ENCODE measurements around the gene MALT1.

MALT1 gene

DNA sequence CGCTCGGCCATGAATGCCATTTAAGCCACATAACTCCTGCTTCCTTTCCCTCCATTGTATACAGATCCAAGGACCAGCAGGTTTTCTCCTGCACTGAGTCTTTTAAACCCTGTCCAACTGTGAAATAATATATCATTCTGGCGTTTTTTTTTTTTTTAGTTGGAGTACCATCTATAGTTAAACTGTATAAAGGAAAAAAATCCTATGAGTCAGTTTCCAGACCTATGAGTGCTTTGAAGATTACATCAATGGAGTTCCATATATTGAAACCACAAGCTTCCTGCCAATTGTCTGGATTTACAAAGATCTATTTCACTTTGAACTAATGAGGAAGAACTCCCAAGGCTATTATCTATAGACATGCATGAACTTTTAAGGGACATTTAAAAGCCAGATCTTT is 2.4 kb upstream of the MALT1 start:
- Histone ChIP-seq H3K36me3 (ENCODE audit: control insufficient read depth in 2 of 2, insufficient read depth in 2 of 2, low read length in 2 of 2) (no peaks in the 10 kb centered on the region), H3K27me3 (ENCODE audit: control insufficient read depth in 2 of 2, insufficient read depth in 2 of 2, low read length in 2 of 2) (no peaks in the 10 kb centered on the region), H3K9me3 (ENCODE audit: control insufficient read depth in 2 of 2, low read length in 2 of 2) (no peaks in the 10 kb centered on the region), H3K4me1 (ENCODE audit: control insufficient read depth in 2 of 2, insufficient read depth in 2 of 2, low read length in 2 of 2) (peaks cover 11 to 17% of the 10 kb centered on the region in 2 donors), H3K9ac (ENCODE audit: low read depth in 1 of 2, low read length in 2 of 2) (no peak overlapping the region), H3K4me3 (ENCODE audit: low read length in 2 of 2) (no peak overlapping the region), H3K27ac (ENCODE audit: low read depth in 2 of 2, low read length in 2 of 2) (no peak overlapping the region)

DNA sequence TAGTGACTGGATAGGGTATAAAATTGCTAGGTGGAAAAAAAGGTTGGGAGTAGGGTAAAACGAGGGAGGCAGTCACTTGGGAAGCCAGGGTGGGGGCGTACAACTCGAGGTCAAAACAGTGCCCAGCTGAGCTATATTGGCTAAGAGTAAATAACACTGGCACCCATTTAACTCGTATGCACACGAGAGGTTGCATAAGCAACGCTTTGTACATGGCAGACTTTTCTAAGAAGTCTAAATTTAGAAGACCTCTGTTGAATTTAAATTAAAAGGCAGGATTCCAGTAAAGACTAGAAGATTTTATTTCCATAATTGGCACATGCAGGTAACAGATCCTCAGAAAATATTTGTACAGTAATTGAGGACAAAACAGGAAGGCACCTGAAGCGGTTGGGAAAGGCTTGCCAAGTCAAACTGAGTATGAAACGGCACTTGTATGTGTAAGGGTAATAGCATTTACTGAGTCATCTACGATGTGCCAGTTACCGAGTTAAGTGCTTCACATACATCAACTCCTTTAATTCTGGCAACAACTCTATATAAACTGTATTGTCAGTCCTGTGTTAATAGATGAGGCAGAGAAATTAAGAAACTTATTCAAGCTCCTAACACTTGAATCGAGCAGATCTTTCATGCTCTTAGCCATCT is 1.4 kb upstream of the MALT1 start:
- Histone ChIP-seq H3K9ac (ENCODE audit: low read depth in 1 of 2, low read length in 2 of 2) (no peak overlapping the region), H3K4me1 (ENCODE audit: control insufficient read depth in 2 of 2, insufficient read depth in 2 of 2, low read length in 2 of 2) (peaks cover 11 to 17% of the 10 kb centered on the region in 2 donors), H3K36me3 (ENCODE audit: control insufficient read depth in 2 of 2, insufficient read depth in 2 of 2, low read length in 2 of 2) (no peaks in the 10 kb centered on the region), H3K9me3 (ENCODE audit: control insufficient read depth in 2 of 2, low read length in 2 of 2) (no peaks in the 10 kb centered on the region), H3K4me3 (ENCODE audit: low read length in 2 of 2) (peak overlapping the region in 1 of 2 donors; percentile 74), H3K27ac (ENCODE audit: low read depth in 2 of 2, low read length in 2 of 2) (no peak overlapping the region), H3K27me3 (ENCODE audit: control insufficient read depth in 2 of 2, insufficient read depth in 2 of 2, low read length in 2 of 2) (no peaks in the 10 kb centered on the region)

DNA sequence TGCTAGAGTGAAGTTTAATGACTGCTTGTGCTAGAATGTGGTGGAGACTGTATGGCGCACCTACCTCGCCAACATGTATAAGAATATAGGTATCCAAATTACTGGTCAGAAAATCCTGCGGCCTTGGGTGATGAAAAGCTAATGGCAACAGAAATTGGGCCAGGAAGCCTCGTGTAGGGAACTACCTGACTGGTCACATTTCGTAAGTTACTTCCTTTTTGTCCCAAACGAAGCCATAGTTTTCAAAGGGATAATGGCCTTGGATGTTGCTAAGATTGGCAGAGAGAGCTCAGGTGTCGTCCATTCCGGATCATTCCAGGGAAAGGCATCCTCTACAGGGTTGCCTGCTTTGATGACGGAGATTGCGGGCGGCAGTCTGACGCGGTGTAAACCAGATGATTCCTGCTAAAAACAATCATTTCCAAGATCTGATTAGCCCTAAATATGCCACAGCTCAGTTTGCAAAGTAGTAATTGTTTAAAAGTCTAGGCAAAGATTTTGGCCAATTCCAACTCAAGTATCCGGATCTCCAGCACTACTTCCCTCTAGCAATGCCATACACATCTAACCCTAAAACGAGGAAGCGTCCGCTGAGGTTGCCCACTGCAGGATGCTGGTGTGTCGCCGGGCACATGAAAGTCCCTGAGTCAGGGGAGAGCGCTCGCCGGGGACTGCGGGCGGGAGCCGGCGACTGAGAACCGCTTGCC is 708 bp upstream of the MALT1 start:
- H3K9me3 ChIP-seq (ENCODE audit: control insufficient read depth in 2 of 2, low read length in 2 of 2), result no peaks in the 10 kb centered on the region
- peak overlapping the region; percentile 60 to 93 for H3K27ac ChIP-seq (ENCODE audit: low read depth in 2 of 2, low read length in 2 of 2)
- H3K36me3 ChIP-seq (ENCODE audit: control insufficient read depth in 2 of 2, insufficient read depth in 2 of 2, low read length in 2 of 2), result no peaks in the 10 kb centered on the region
- H3K9ac ChIP-seq (ENCODE audit: low read depth in 1 of 2, low read length in 2 of 2), result peak overlapping the region; percentile 68 to 75
- peak overlapping the region; percentile 74 to 81 for H3K4me3 ChIP-seq (ENCODE audit: low read length in 2 of 2)
- H3K4me1 ChIP-seq (ENCODE audit: control insufficient read depth in 2 of 2, insufficient read depth in 2 of 2, low read length in 2 of 2), result peaks cover 11 to 17% of the 10 kb centered on the region in 2 donors
- H3K27me3 ChIP-seq (ENCODE audit: control insufficient read depth in 2 of 2, insufficient read depth in 2 of 2, low read length in 2 of 2), result no peaks in the 10 kb centered on the region

DNA sequence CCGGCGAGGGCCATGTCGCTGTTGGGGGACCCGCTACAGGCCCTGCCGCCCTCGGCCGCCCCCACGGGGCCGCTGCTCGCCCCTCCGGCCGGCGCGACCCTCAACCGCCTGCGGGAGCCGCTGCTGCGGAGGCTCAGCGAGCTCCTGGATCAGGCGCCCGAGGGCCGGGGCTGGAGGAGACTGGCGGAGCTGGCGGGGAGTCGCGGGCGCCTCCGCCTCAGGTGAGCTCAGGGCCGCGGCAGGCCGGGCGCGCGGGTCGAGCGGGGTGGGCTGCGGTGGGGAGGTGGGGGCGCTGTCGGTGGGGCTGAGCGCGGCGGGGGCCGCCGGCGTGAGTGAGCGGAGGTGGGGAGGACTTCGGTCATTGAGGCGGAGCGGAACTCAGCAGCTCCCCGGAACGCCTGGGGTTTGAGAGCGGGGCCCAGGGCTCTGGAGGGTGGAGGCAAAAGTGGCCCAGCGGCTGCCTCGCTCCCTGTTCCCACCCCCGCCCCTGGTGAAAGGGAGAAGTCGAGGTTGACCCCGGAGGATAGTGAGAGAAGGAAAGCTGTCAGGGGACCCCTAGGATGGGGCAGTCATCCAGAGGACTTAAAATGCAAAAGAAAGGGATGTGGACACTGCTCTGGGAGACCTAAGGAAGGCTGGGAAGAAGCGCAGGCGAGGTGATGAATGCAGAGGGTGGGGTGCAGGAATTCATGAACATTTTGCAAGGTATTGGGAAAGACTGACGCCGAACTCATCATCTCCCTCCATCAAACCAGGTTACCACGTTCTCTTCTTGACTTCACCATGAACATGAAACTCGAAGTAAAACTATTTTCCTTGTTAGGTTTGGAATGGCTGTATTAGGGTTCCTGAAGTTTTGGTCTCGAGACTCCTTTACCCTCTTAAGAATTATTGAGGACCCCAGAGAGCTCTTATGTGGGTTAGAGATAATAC is 633 bp downstream of the MALT1 start:
- H3K9me3 ChIP-seq (ENCODE audit: control insufficient read depth in 2 of 2, low read length in 2 of 2), result no peaks in the 10 kb centered on the region
- peak overlapping the region; percentile 74 to 91 for H3K9ac ChIP-seq (ENCODE audit: low read depth in 1 of 2, low read length in 2 of 2)
- no peaks in the 10 kb centered on the region for H3K27me3 ChIP-seq (ENCODE audit: control insufficient read depth in 2 of 2, insufficient read depth in 2 of 2, low read length in 2 of 2)
- peaks cover 11 to 17% of the 10 kb centered on the region in 2 donors for H3K4me1 ChIP-seq (ENCODE audit: control insufficient read depth in 2 of 2, insufficient read depth in 2 of 2, low read length in 2 of 2)
- no peaks in the 10 kb centered on the region for H3K36me3 ChIP-seq (ENCODE audit: control insufficient read depth in 2 of 2, insufficient read depth in 2 of 2, low read length in 2 of 2)
- peak overlapping the region; percentile 67 to 93 for H3K4me3 ChIP-seq (ENCODE audit: low read length in 2 of 2)
- peak overlapping the region; percentile 92 to 93 for H3K27ac ChIP-seq (ENCODE audit: low read depth in 2 of 2, low read length in 2 of 2)

DNA sequence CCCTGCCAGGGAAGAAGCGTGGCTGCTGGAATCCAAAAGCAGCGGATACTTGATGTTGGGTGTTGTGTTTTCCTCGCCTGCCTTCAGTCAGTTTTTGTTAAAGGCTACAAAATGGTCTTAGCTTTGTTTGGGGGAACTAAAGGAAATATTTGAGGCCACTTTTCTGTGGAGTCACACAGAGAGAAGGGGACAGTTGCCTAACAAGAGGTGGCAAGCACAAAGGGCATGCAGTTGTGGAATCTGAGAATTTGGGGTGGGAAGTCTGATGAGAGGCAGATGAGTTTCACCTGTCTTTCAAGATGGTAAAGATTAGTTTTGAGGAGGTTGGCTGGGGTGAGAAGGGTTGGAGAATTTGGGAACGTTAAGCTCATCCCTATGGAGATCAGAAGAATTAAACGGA is 2.9 kb downstream of the MALT1 start:
- Histone ChIP-seq H3K4me1 (ENCODE audit: control insufficient read depth in 2 of 2, insufficient read depth in 2 of 2, low read length in 2 of 2) (peaks cover 11 to 17% of the 10 kb centered on the region in 2 donors), H3K36me3 (ENCODE audit: control insufficient read depth in 2 of 2, insufficient read depth in 2 of 2, low read length in 2 of 2) (no peaks in the 10 kb centered on the region), H3K9ac (ENCODE audit: low read depth in 1 of 2, low read length in 2 of 2) (no peak overlapping the region), H3K27me3 (ENCODE audit: control insufficient read depth in 2 of 2, insufficient read depth in 2 of 2, low read length in 2 of 2) (no peaks in the 10 kb centered on the region), H3K9me3 (ENCODE audit: control insufficient read depth in 2 of 2, low read length in 2 of 2) (no peaks in the 10 kb centered on the region), H3K27ac (ENCODE audit: low read depth in 2 of 2, low read length in 2 of 2) (no peak overlapping the region), H3K4me3 (ENCODE audit: low read length in 2 of 2) (no peak overlapping the region)

DNA sequence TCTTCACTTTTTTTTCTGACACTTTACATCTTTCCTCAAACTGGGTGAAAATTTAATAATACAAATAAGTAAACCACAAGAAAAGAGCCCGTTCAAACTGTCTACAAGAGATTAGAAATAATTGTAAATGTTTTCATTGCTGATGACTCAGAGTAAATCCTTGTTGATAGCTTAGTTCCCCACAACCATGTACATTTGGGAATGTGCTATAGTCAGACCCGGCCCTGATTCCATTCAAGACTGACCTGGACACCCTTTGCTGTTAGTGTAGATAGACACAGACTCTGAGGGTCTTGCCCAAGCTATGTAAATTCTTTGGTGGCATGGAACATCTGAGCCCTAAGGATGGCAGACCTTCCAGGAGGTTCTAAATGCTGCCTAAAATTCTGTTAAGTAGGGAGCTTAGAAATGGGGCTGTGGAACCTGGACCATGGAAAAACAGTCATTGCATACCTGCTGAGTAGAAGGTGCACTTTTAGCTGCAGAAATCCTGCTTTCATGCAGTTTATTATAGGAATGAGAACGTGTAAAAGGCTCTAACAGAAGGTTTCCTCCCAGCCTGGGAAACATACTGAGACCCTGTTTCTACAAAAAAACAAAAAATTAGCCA is 3.7 kb downstream of the MALT1 start:
- H3K27ac ChIP-seq (ENCODE audit: low read depth in 2 of 2, low read length in 2 of 2), result no peak overlapping the region
- H3K4me1 ChIP-seq (ENCODE audit: control insufficient read depth in 2 of 2, insufficient read depth in 2 of 2, low read length in 2 of 2), result peaks cover 11 to 13% of the 10 kb centered on the region in 2 donors
- no peaks in the 10 kb centered on the region for H3K36me3 ChIP-seq (ENCODE audit: control insufficient read depth in 2 of 2, insufficient read depth in 2 of 2, low read length in 2 of 2)
- no peaks in the 10 kb centered on the region for H3K27me3 ChIP-seq (ENCODE audit: control insufficient read depth in 2 of 2, insufficient read depth in 2 of 2, low read length in 2 of 2)
- H3K4me3 ChIP-seq (ENCODE audit: low read length in 2 of 2), result no peak overlapping the region
- no peak overlapping the region for H3K9ac ChIP-seq (ENCODE audit: low read depth in 1 of 2, low read length in 2 of 2)
- no peaks in the 10 kb centered on the region for H3K9me3 ChIP-seq (ENCODE audit: control insufficient read depth in 2 of 2, low read length in 2 of 2)

DNA sequence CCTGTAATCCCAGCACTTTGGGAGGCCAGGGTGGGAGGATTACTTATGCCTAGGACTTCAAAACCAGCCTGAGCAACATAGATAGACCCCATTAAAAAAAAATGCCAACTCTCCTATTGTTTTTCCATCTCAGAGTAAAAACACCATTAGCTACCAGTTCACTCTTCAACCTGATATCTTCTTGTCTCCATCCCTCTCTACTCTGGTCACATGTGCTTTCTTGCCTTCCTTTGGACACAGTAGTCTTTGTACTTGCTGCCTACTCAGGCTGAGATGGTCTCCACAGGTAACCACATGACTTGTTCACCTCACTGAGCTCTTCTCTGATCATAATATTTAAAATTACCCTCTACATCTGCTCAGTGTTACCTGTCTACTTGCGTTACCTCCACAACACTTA is 5.0 kb downstream of the MALT1 start:
- peaks cover 0 to 4% of the 10 kb centered on the region in 2 donors for H3K36me3 ChIP-seq (ENCODE audit: control insufficient read depth in 2 of 2, insufficient read depth in 2 of 2, low read length in 2 of 2)
- H3K27ac ChIP-seq (ENCODE audit: low read depth in 2 of 2, low read length in 2 of 2), result no peak overlapping the region
- no peak overlapping the region for H3K4me3 ChIP-seq (ENCODE audit: low read length in 2 of 2)
- H3K9ac ChIP-seq (ENCODE audit: low read depth in 1 of 2, low read length in 2 of 2), result no peak overlapping the region
- no peaks in the 10 kb centered on the region for H3K9me3 ChIP-seq (ENCODE audit: control insufficient read depth in 2 of 2, low read length in 2 of 2)
- H3K4me1 ChIP-seq (ENCODE audit: control insufficient read depth in 2 of 2, insufficient read depth in 2 of 2, low read length in 2 of 2), result peaks cover 4% of the 10 kb centered on the region in 2 donors
- H3K27me3 ChIP-seq (ENCODE audit: control insufficient read depth in 2 of 2, insufficient read depth in 2 of 2, low read length in 2 of 2), result no peaks in the 10 kb centered on the region

DNA sequence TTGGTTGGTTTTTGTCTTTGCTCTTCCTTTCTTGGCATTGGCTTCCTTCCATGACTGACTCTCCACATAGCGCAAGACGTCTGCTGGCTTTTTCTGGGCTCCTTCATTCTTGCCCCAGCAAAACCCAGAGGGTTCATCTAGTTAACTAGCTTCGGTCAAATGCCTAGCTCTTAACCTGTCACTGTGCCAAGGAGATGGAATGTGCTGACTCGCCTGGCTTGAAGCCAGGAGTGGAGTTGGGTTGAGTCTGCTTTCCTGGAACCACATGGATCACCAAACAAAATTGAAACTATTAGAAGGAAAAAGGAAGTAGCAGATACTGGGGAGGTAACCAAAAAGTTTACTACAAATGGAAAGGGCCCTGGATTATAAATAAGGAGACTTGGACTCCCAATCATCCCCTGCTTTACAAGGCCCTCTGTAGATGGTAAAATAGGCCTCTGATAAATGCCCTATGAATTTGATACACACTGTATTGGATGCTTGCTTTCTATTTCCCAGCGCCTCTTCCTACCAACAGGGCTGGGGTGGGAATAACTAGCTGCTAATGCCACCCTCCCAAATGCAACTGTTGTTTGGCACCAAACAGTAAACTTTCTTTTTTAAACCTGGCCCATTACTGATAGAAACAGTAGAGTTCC is 11.3 kb downstream of the MALT1 start:
- Histone ChIP-seq H3K4me1 (ENCODE audit: control insufficient read depth in 2 of 2, insufficient read depth in 2 of 2, low read length in 2 of 2) (no peaks in the 10 kb centered on the region), H3K36me3 (ENCODE audit: control insufficient read depth in 2 of 2, insufficient read depth in 2 of 2, low read length in 2 of 2) (peaks cover 4 to 21% of the 10 kb centered on the region in 2 donors), H3K27ac (ENCODE audit: low read depth in 2 of 2, low read length in 2 of 2) (no peak overlapping the region), H3K27me3 (ENCODE audit: control insufficient read depth in 2 of 2, insufficient read depth in 2 of 2, low read length in 2 of 2) (no peaks in the 10 kb centered on the region), H3K9me3 (ENCODE audit: control insufficient read depth in 2 of 2, low read length in 2 of 2) (no peaks in the 10 kb centered on the region), H3K4me3 (ENCODE audit: low read length in 2 of 2) (no peak overlapping the region), H3K9ac (ENCODE audit: low read depth in 1 of 2, low read length in 2 of 2) (no peak overlapping the region)

DNA sequence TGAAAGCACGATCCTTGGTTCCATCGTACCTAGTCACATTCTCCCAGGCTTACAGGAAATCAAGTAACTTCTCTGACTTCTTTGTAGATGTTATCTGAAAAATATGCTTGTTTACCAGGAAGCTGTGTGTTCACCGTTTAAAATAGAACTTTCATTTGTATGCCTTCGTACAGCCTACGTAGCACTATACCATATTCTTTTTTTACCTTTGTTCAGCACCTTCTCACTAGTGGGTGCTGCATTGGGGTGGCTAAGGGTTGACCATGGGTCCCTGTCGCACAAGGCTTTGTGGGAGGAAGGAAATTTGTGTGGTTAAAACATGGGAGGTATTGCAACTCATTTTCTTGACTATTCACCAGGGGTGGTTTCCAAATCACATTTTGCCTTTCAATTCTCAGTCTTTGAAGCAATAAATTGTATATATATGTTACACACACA is 16.6 kb downstream of the MALT1 start:
- Histone ChIP-seq H3K4me1 (ENCODE audit: control insufficient read depth in 2 of 2, insufficient read depth in 2 of 2, low read length in 2 of 2) (peaks cover 0 to 3% of the 10 kb centered on the region in 2 donors), H3K27ac (ENCODE audit: low read depth in 2 of 2, low read length in 2 of 2) (no peak overlapping the region), H3K9ac (ENCODE audit: low read depth in 1 of 2, low read length in 2 of 2) (no peak overlapping the region), H3K36me3 (ENCODE audit: control insufficient read depth in 2 of 2, insufficient read depth in 2 of 2, low read length in 2 of 2) (peaks cover 17 to 21% of the 10 kb centered on the region in 2 donors), H3K9me3 (ENCODE audit: control insufficient read depth in 2 of 2, low read length in 2 of 2) (no peaks in the 10 kb centered on the region), H3K4me3 (ENCODE audit: low read length in 2 of 2) (no peak overlapping the region), H3K27me3 (ENCODE audit: control insufficient read depth in 2 of 2, insufficient read depth in 2 of 2, low read length in 2 of 2) (no peaks in the 10 kb centered on the region)
